Retinal pigment epithelial cell (primary cell): Measurements from ENCODE around the gene BRCA2.
"Not testable (repeated sequence)": the region's sequence is repeated elsewhere in the genome, so short reads cannot be mapped to it uniquely, and the experiment has no call there.

Experiments
- DNase-seq: peaks from one replicate; pipeline ENCODE4 v3.0.0-alpha.2; 2010; ENCODE audit warnings: low read depth
- H3K4me3 ChIP-seq: 2 replicates; pipeline ENCODE4 v1.5.1; 2011; ENCODE audit warnings: mild to moderate bottlenecking, low read length, control low read depth, moderate library complexity
- TF ChIP-seq, protein P1 (sequence below): conservative IDR thresholded peaks from 2 replicates; pipeline ENCODE4 v1.5.1; 2011; ENCODE audit warnings: low read depth, low read length, control low read depth, inconsistent platforms

Gene BRCA2

DNA sequence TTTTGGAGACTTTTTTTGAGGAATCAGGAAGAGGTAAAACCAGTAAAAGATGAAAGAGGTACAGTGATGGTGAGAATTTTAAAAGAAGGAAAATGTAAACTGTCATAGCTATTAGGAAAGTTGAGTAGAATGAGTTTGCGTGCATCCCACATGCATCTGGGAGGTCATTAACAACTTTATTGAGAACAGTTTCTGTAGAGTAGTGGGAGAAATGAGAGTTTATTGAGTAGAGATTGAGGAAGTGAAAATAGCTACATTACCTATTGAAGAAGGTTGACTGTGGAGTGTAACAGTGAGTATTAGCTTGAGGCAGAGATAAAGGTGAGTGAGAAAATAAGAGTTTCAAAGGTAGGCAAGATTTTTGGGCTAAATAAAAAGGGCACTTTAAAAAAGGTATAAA lies 38.7 kb downstream of the BRCA2 start:
- no peak for DNase-seq
- no peak overlapping the region for H3K4me3 ChIP-seq
- TF ChIP-seq, protein P1, sequence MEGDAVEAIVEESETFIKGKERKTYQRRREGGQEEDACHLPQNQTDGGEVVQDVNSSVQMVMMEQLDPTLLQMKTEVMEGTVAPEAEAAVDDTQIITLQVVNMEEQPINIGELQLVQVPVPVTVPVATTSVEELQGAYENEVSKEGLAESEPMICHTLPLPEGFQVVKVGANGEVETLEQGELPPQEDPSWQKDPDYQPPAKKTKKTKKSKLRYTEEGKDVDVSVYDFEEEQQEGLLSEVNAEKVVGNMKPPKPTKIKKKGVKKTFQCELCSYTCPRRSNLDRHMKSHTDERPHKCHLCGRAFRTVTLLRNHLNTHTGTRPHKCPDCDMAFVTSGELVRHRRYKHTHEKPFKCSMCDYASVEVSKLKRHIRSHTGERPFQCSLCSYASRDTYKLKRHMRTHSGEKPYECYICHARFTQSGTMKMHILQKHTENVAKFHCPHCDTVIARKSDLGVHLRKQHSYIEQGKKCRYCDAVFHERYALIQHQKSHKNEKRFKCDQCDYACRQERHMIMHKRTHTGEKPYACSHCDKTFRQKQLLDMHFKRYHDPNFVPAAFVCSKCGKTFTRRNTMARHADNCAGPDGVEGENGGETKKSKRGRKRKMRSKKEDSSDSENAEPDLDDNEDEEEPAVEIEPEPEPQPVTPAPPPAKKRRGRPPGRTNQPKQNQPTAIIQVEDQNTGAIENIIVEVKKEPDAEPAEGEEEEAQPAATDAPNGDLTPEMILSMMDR, result no peak

DNA sequence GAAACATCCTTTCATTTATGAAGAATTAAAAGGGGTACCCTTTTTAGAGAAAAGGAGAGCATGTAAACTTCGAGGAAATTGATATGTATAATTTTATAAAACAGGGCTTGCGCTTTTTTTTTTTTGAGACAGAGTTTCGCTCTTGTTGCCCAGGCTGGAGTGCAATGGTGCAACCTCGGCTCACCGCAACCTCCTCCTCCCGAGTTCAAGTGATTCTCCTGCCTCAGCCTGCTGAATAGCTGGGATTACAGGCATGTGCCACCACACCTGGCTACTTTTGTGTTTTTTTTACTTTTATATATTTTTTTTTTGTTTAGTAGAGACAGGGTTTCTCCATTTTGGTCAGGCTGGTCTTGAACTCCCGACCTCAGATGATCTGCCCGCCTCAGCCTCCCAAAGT lies 40.6 kb downstream of the BRCA2 start:
- DNase-seq, H3K4me3 ChIP-seq: not testable (repeated sequence)

DNA sequence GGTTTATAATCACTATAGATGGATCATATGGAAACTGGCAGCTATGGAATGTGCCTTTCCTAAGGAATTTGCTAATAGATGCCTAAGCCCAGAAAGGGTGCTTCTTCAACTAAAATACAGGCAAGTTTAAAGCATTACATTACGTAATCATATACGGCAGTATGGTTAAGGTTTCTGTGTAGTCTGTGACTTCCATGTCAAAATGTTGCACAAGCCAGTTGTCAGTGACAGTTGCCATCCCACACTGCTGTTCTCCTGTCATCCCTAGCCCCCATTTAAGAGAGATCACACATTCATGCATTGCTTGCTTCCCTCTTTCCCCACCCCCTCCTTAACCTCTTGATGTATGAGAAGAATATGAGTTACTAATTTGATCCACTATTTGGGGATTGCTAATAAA lies 47.3 kb downstream of the BRCA2 start:
- no peak overlapping the region for H3K4me3 ChIP-seq
- DNase-seq, result no peak
- TF ChIP-seq, protein P1, result no peak

DNA sequence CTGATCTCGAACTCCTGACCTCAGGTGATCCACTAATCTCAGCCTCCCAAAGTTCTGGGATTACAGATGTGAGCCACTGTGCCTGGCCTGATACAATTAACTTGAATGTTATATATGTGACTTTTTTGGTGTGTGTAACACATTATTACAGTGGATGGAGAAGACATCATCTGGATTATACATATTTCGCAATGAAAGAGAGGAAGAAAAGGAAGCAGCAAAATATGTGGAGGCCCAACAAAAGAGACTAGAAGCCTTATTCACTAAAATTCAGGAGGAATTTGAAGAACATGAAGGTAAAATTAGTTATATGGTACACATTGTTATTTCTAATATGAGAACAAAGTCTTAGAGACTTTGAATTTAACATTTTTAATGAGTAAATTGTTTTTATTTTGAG lies 55.5 kb downstream of the BRCA2 start:
- TF ChIP-seq, protein P1, result no peak
- no peak overlapping the region for H3K4me3 ChIP-seq
- no peak for DNase-seq

DNA sequence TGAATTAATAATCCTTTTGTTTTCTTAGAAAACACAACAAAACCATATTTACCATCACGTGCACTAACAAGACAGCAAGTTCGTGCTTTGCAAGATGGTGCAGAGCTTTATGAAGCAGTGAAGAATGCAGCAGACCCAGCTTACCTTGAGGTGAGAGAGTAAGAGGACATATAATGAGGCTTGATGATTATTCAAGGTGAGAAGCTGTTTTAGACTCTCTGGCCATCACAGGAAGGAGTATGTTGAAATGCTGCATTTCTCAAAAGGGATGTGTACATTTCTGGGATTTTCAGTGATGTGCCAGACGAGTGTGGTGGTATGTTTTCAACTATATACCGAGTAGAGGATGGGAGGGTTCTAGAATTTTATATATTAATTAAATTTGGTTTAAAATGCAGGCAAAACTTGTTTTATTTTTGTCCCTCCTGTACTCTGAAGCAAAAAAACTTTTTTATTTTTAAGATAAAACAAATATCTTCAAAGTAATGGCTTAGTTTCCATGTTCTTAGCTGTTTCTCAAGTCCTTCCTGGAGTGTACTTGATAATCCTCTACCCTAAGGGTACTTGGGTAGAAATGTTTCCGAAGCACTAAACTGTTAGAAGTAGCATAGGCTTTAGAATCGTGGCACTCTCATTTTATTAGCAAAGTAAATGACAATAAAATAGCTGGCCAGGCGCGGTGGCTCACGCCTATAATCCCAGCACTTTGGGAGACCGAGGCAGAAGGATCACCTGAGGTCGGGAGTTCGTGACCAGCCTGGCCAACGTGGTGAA lies 61.5 kb downstream of the BRCA2 start:
- TF ChIP-seq, protein P1, result no peak
- H3K4me3 ChIP-seq, result no peak overlapping the region
- DNase-seq, result no peak

DNA sequence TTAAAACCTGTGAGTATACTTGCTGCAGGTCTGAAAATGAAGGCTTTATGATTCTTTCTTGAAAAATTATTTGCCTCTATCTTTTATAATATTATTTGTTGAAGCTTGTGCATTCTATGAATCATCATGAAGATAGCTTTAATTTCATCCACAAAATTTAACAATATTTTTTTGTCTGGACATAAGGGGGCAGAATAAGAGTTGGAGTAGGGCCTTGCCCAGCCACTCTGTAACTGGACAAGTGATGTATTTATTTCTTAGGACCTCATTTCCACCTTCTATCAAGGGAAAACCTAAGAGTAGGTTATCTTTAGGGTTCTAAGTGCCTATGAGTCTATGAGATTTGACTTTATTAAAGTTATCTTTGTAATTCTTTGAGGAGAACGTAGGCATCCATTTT lies 62.7 kb downstream of the BRCA2 start:
- no peak overlapping the region for H3K4me3 ChIP-seq
- DNase-seq, result no peak
- TF ChIP-seq, protein P1, result no peak

DNA sequence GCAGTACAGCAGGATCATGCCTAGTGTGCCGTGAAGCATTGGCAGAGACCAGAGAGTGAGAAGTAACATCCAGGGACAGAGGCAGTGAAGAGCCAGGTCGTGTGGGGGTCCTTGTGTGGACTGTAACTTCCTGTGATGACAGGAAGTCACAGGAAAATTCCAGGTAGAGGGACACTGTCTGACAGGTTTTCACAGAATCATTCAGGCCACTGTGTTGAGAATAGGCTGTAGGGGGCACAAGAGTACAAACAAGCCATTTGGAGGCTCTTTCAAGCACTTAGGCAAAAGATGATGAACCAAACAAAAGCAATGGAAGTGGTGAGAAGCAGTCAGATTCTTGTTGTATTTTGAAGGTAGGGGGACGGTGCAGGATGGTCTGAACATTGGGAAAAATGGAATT lies 66.2 kb downstream of the BRCA2 start:
- no peak for DNase-seq
- H3K4me3 ChIP-seq, result no peak overlapping the region
- TF ChIP-seq, protein P1, result peak; percentile 64
